RWPE2 (cell line): ENCODE data around the gene CYFIP2.

ENCODE experiments used
- ATAC-seq: fragments of 200-7000 bp; cut with Tn5 transposase; 3 replicates; pipeline ENCODE4 v1.9.1; 2021; ENCODE audit warnings: low read depth
- DNase-seq: peaks from one replicate; pipeline ENCODE4 v3.0.0-alpha.2; 2020; ENCODE audit warnings: low spot score
- H3K27ac ChIP-seq: fragments of 450-650 bp; 2 replicates; pipeline ENCODE4 v1.5.1; 2017; ENCODE audit warnings: mild to moderate bottlenecking; ENCODE audit not compliant: poor library complexity, severe bottlenecking
- H3K27me3 ChIP-seq: fragments of 250-450 bp; sonication (Bioruptor Pico); 2 replicates; pipeline ENCODE4 v1.5.1; 2021; ENCODE audit warnings: mild to moderate bottlenecking, moderate library complexity; ENCODE audit not compliant: insufficient read depth, poor library complexity, severe bottlenecking
- H3K36me3 ChIP-seq: fragments of 250-450 bp; sonication (Bioruptor Pico); 2 replicates; pipeline ENCODE4 v1.5.1; 2020; ENCODE audit warnings: low read depth, mild to moderate bottlenecking, moderate library complexity
- H3K4me1 ChIP-seq: fragments of 250-450 bp; sonication (Bioruptor Pico); 2 replicates; pipeline ENCODE4 v1.5.1; 2021; ENCODE audit warnings: mild to moderate bottlenecking, moderate library complexity; ENCODE audit not compliant: insufficient read depth, poor library complexity, severe bottlenecking
- H3K4me3 ChIP-seq: fragments of 250-450 bp; sonication (Bioruptor Pico); 2 replicates; pipeline ENCODE4 v1.5.1; 2021; ENCODE audit warnings: mild to moderate bottlenecking, moderate library complexity; ENCODE audit not compliant: severe bottlenecking
- H3K9me3 ChIP-seq: fragments of 250-450 bp; sonication (Bioruptor Pico); 2 replicates; pipeline ENCODE4 v1.5.1; 2021; ENCODE audit warnings: mild to moderate bottlenecking, moderate library complexity; ENCODE audit not compliant: severe bottlenecking
- CTCF ChIP-seq: fragments of 450-650 bp; IDR thresholded peaks from one replicate; pipeline ENCODE4 v1.5.1; 2017; ENCODE audit warnings: mild to moderate bottlenecking, moderate library complexity; ENCODE audit not compliant: poor library complexity, severe bottlenecking

CYFIP2 gene

GRCh38 chr5:157348049-157348400 is 82.1 kb downstream of the CYFIP2 start:
- H3K4me1 ChIP-seq = no peaks in the 10 kb centered on the region
- ATAC-seq (no peak; the same call in 2 of the 3 replicates), DNase-seq (no peak)
- no peaks in the 10 kb centered on the region for H3K27me3 ChIP-seq
- no peak overlapping the region for H3K27ac ChIP-seq
- H3K4me3 ChIP-seq = no peak overlapping the region
- no peak for TF ChIP-seq CTCF
- no peaks in the 10 kb centered on the region for H3K9me3 ChIP-seq
- no peaks in the 10 kb centered on the region for H3K36me3 ChIP-seq

- H3K4me1 ChIP-seq = no peaks in the 10 kb centered on the region
- no peak for DNase-seq
- H3K4me3 ChIP-seq = no peak overlapping the region
- TF ChIP-seq CTCF = no peak
- no peaks in the 10 kb centered on the region for H3K27me3 ChIP-seq
- H3K36me3 ChIP-seq = no peaks in the 10 kb centered on the region
- no peaks in the 10 kb centered on the region for H3K9me3 ChIP-seq
- H3K27ac ChIP-seq = no peak overlapping the region
- no peak for ATAC-seq
Measured at GRCh38 chr5:157350939-157351801, 85.2 kb downstream of the CYFIP2 start.

DNA sequence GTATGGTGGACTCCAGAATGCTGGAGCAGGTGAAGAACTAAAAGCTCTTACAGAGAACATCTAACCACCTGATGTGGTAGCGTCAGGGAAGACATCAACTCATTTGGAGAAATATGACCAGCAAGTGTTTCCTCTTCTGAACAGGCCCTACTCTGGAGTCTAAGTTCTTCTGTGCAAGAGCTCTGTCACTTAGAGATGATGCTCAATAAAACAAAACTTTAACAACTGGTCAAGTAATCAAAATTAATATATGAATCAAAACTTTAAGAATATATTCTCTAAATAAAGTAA is 85.8 kb downstream of the CYFIP2 start:
- no peaks in the 10 kb centered on the region for H3K4me1 ChIP-seq
- H3K9me3 ChIP-seq = no peaks in the 10 kb centered on the region
- no peak for TF ChIP-seq CTCF
- no peak overlapping the region for H3K27ac ChIP-seq
- DNase-seq (no peak), ATAC-seq (no peak)
- H3K36me3 ChIP-seq = no peaks in the 10 kb centered on the region
- H3K27me3 ChIP-seq = no peaks in the 10 kb centered on the region
- H3K4me3 ChIP-seq = no peak overlapping the region

GRCh38 chr5:157352756-157353340 is 86.9 kb downstream of the CYFIP2 start:
- DNase-seq = no peak
- Histone ChIP-seq H3K27me3 (no peaks in the 10 kb centered on the region), H3K27ac (no peak overlapping the region), H3K4me3 (no peak overlapping the region), H3K9me3 (no peaks in the 10 kb centered on the region), H3K4me1 (no peaks in the 10 kb centered on the region), H3K36me3 (no peaks in the 10 kb centered on the region)
- ATAC-seq = no peak
- TF ChIP-seq CTCF = no peak

DNA sequence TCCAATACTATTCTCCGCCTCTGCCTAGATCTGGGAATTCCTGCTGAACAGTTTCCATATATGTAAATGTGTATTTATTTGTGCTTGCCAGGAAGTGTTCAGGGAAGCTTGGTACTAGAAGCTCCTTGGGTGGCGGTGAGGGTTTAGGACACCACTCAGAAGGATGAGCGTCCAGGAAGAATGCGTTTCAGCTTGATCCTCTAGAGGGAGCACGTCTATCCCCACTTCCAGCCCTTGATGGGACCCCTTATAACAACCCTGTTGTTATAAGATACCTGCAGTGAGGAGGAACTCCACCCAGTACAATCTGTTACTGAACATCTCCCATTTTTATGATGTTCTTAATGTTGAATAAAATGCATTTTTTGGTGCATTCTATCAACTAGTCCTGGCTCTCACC is 88.9 kb downstream of the CYFIP2 start:
- DNase-seq (no peak), ATAC-seq (no peak)
- Histone ChIP-seq H3K9me3 (no peaks in the 10 kb centered on the region), H3K27ac (no peak overlapping the region), H3K4me3 (no peak overlapping the region), H3K4me1 (no peaks in the 10 kb centered on the region), H3K36me3 (no peaks in the 10 kb centered on the region), H3K27me3 (no peaks in the 10 kb centered on the region)
- TF ChIP-seq CTCF = peak; percentile 51
